IMR-90 (cell line): ENCODE results near the gene SGMS1. TPM values are rescaled to one million over a fixed set of nuclear protein-coding genes. Genes with fewer than 3 reads are reported as not detected.

ENCODE experiments used
- ATAC-seq: fragments of 200-7000 bp; cut with Tn5 transposase; 2 replicates; pipeline ENCODE4 v1.9.1; 2020; ENCODE audit warnings: low read depth, mild to moderate bottlenecking, moderate library complexity
- BruUV-seq: library from RNA; stranded (reverse); fragments of 400-500 nt; replicated peaks from 2 replicates; lab custom pipeline; 2021; lab: Mats Ljungman, UMichigan
- CTCF ChIA-PET: fragments of 300-600 bp; formaldehyde crosslinking; extraction: SDS; loops from one replicate; lab custom pipeline; 2021; ENCODE audit warnings: antibody characterized with exemption; lab: Yijun Ruan, JAX
- POLR2A ChIA-PET: fragments of 300-600 bp; sonication (Branson Sonifier 250); formaldehyde crosslinking; loops from one replicate; lab custom pipeline; 2022; ENCODE audit warnings: antibody characterized with exemption; ENCODE audit not compliant: unreplicated experiment; lab: Charles Lee
- DNase-seq: peaks from one replicate; pipeline ENCODE4 v3.0.0; 2013
- H2AFZ ChIP-seq: replicated peaks from 2 replicates; pipeline ENCODE3; 2013; ENCODE audit warnings: low read length, mild to moderate bottlenecking; ENCODE audit not compliant: poor library complexity
- H2AK5ac ChIP-seq: 2 replicates; pipeline ENCODE4 v1.6.1; 2013; ENCODE audit warnings: low read depth, low read length, inconsistent platforms
- H2AK9ac ChIP-seq: replicated peaks from 2 replicates; pipeline ENCODE3; 2013; ENCODE audit warnings: mild to moderate bottlenecking, low read depth, low read length, moderate library complexity; ENCODE audit not compliant: poor library complexity
- H2BK120ac ChIP-seq: 2 replicates; pipeline ENCODE4 v1.6.1; 2013; ENCODE audit warnings: low read depth, low read length, inconsistent platforms
- H2BK15ac ChIP-seq: 3 replicates; pipeline ENCODE4 v1.6.1; 2013; ENCODE audit warnings: low read depth, low read length, inconsistent platforms
- H2BK20ac ChIP-seq: 2 replicates; pipeline ENCODE4 v1.6.1; 2013; ENCODE audit warnings: low read depth, mild to moderate bottlenecking, inconsistent platforms, low read length, moderate library complexity
- H2BK5ac ChIP-seq: 2 replicates; pipeline ENCODE4 v1.6.1; 2013; ENCODE audit warnings: mild to moderate bottlenecking, low read depth, low read length, inconsistent platforms; ENCODE audit not compliant: poor library complexity, severe bottlenecking
- H3K14ac ChIP-seq: replicated peaks from 2 replicates; pipeline ENCODE4 v1.6.1; 2013; ENCODE audit warnings: low read depth, low read length, inconsistent platforms
- H3K18ac ChIP-seq: 2 replicates; pipeline ENCODE4 v1.6.1; 2013; ENCODE audit warnings: low read depth, low read length, control low read depth
- H3K23ac ChIP-seq: 2 replicates; pipeline ENCODE4 v1.6.1; 2013; ENCODE audit warnings: low read depth, low read length, inconsistent platforms
- H3K27ac ChIP-seq: 2 replicates; pipeline ENCODE4 v1.5.1; 2013; ENCODE audit warnings: mild to moderate bottlenecking, control low read depth, low read length; ENCODE audit not compliant: insufficient read depth
- H3K27me3 ChIP-seq: 2 replicates; pipeline ENCODE4 v1.6.1; 2013; ENCODE audit warnings: low read length; ENCODE audit not compliant: control insufficient read depth, insufficient read depth
- H3K36me3 ChIP-seq: 2 replicates; pipeline ENCODE4 v1.6.1; 2013; ENCODE audit warnings: low read length, mixed read lengths; ENCODE audit not compliant: control insufficient read depth, insufficient read depth
- H3K4ac ChIP-seq: 2 replicates; pipeline ENCODE4 v1.6.1; 2013; ENCODE audit warnings: low read depth, low read length, inconsistent platforms
- H3K4me1 ChIP-seq: 2 replicates; pipeline ENCODE4 v1.6.1; 2013; ENCODE audit warnings: low read length, mixed read lengths; ENCODE audit not compliant: control insufficient read depth, insufficient read depth
- H3K4me2 ChIP-seq: 2 replicates; pipeline ENCODE4 v1.6.1; 2013; ENCODE audit warnings: low read depth, mild to moderate bottlenecking, control low read depth, low read length, moderate library complexity
- H3K4me3 ChIP-seq: 2 replicates; pipeline ENCODE4 v1.5.1; 2013; ENCODE audit warnings: low read depth, mild to moderate bottlenecking, control low read depth, low read length, moderate library complexity; ENCODE audit not compliant: insufficient read depth
- H3K56ac ChIP-seq: 2 replicates; pipeline ENCODE4 v1.6.1; 2013; ENCODE audit warnings: low read length, inconsistent platforms; ENCODE audit not compliant: insufficient read depth; ENCODE audit errors: extremely low read depth
- H3K79me1 ChIP-seq, 2 experiments: 2 replicates each; pipeline ENCODE4 v1.6.1; 2013; ENCODE audit warnings: low read length in 2 of 2, inconsistent platforms in 1 of 2, low read depth in 1 of 2
- H3K9ac ChIP-seq: 2 replicates; pipeline ENCODE4 v1.6.1; 2013; ENCODE audit warnings: low read depth, low read length, control low read depth
- H3K9me1 ChIP-seq: 2 replicates; pipeline ENCODE4 v1.6.1; 2013; ENCODE audit warnings: low read length, inconsistent platforms; ENCODE audit not compliant: insufficient read depth
- H3K9me3 ChIP-seq: 2 replicates; pipeline ENCODE4 v1.6.1; 2013; ENCODE audit warnings: low read length; ENCODE audit not compliant: control insufficient read depth, insufficient read depth
- H4K20me1 ChIP-seq: 2 replicates; pipeline ENCODE4 v1.6.1; 2013; ENCODE audit warnings: low read length, inconsistent platforms; ENCODE audit not compliant: insufficient read depth
- H4K5ac ChIP-seq: 2 replicates; pipeline ENCODE4 v1.6.1; 2013; ENCODE audit warnings: mild to moderate bottlenecking, low read depth, low read length, control low read depth
- H4K8ac ChIP-seq, 2 experiments: 2 replicates each; pipeline ENCODE4 v1.6.1; 2013; ENCODE audit warnings: low read depth in 2 of 2, low read length in 2 of 2, control low read depth in 1 of 2, inconsistent platforms in 1 of 2
- H4K91ac ChIP-seq: 2 replicates; pipeline ENCODE4 v1.6.1; 2013; ENCODE audit warnings: low read depth, low read length, inconsistent platforms; ENCODE audit not compliant: insufficient read depth
- BHLHE40 ChIP-seq: fragments of 150-350 bp; IDR thresholded peaks from 2 replicates; pipeline ENCODE4 v1.6.1; 2016; ENCODE audit warnings: mild to moderate bottlenecking, low read depth, low read length
- CEBPB ChIP-seq: IDR thresholded peaks from 2 replicates; pipeline ENCODE4 v1.6.1; 2012; ENCODE audit warnings: low read depth, low read length, improper control_type of control experiment
- CTCF ChIP-seq: conservative IDR thresholded peaks from 2 replicates; pipeline ENCODE4 v1.5.1; 2012; ENCODE audit warnings: mild to moderate bottlenecking, low read depth, low read length, improper control_type of control experiment
- ELK1 ChIP-seq: fragments of 150-350 bp; IDR thresholded peaks from 2 replicates; pipeline ENCODE4 v1.6.1; 2016; ENCODE audit warnings: low read depth, mild to moderate bottlenecking, low read length, moderate library complexity, borderline replicate concordance
- MAZ ChIP-seq: IDR thresholded peaks from 2 replicates; pipeline ENCODE4 v1.6.1; 2012; ENCODE audit warnings: low read depth, mild to moderate bottlenecking, low read length, improper control_type of control experiment, moderate library complexity, borderline replicate concordance
- MXI1 ChIP-seq: IDR thresholded peaks from 2 replicates; pipeline ENCODE4 v1.6.1; 2012; ENCODE audit warnings: low read depth, mild to moderate bottlenecking, low read length, moderate library complexity, borderline replicate concordance
- NFE2L2 ChIP-seq: fragments of 150-350 bp; IDR thresholded peaks from 2 replicates; pipeline ENCODE4 v1.6.1; 2016; ENCODE audit warnings: low read depth, mild to moderate bottlenecking, low read length
- POLR2A ChIP-seq: IDR thresholded peaks from 2 replicates; pipeline ENCODE4 v1.6.1; 2012; ENCODE audit warnings: mild to moderate bottlenecking, low read depth, low read length
- RCOR1 ChIP-seq: IDR thresholded peaks from 2 replicates; pipeline ENCODE4 v1.6.1; 2012; ENCODE audit warnings: mild to moderate bottlenecking, low read length, improper control_type of control experiment; ENCODE audit not compliant: insufficient replicate concordance
- RFX5 ChIP-seq: IDR thresholded peaks from 2 replicates; pipeline ENCODE4 v1.8.0; 2012; ENCODE audit warnings: low read depth, mild to moderate bottlenecking, low read length, moderate library complexity
- SMC3 ChIP-seq: fragments of 150-350 bp; IDR thresholded peaks from 2 replicates; pipeline ENCODE4 v1.6.1; 2016; ENCODE audit warnings: low read depth, mild to moderate bottlenecking, antibody characterized with exemption, low read length, moderate library complexity
- WGBS, 2 experiments: methylation state at CpG; one replicate each; pipeline versions ENCODE4 v1.1.5 to v1.1.7; 2013; ENCODE audit warnings: missing lambda C conversion rate in 2 of 2; ENCODE audit not compliant: insufficient read length in 1 of 2; ENCODE audit errors: extremely low coverage in 2 of 2; 5-methylcytosine and 5-hydroxymethylcytosine counted together
- dilution Hi-C: fragments of 300-500 bp; cut with HindIII; formaldehyde crosslinking; loops from one replicate; pipeline ENCODE4 v1.14.3; 2018; ENCODE audit warnings: low sequenced_read_pairs; ENCODE audit not compliant: unreplicated experiment
- in situ Hi-C: fragments of 300-500 bp; cut with MboI; formaldehyde crosslinking; loops from 3 replicates; pipeline ENCODE4 v1.14.3; 2019; ENCODE audit warnings: low sequenced_read_pairs, inconsistent platforms, mixed read lengths
- intact Hi-C: fragments of 100-400 bp; cut with micrococcal nuclease; formaldehyde crosslinking; loops from 2 replicates; pipeline ENCODE4 v1.10.0; 2022
- polyA plus RNA-seq, 3 experiments: library from polyadenylated mRNA; depleted of rRNA; stranded (reverse); fragments of >200 nt; gene quantifications; 2 replicates each; pipeline ENCODE4 v1.2.3, GENCODE V29; 2012; ENCODE audit warnings: low replicate concordance in 1 of 3
- total RNA-seq: library from RNA; depleted of rRNA; stranded (reverse); fragments of >200 nt; gene quantifications from 2 replicates; pipeline ENCODE4 v1.2.3, GENCODE V29; 2012

Gene SGMS1
- total and polyA plus RNA-seq, 2 of the 4 experiments (the other 2 are of a cell fraction): 9.8 to 30.8 TPM

GRCh38 chr10:50517626-50518025 lies 106.1 kb downstream of the SGMS1 start:
- DNase-seq: peak; percentile 32
- dilution Hi-C loops (no loop called here), in situ Hi-C loops (no loop called here), intact Hi-C loops (no loop called here)
- H3K18ac ChIP-seq: no peak overlapping the region
- no peak overlapping the region for H2BK5ac ChIP-seq
- H4K20me1 ChIP-seq: no peaks in the 10 kb centered on the region
- peak; percentile 40; the same call in 1 of the 2 replicates for ATAC-seq
- H4K91ac ChIP-seq: no peak overlapping the region
- BruUV-seq: no TSS peak
- H4K5ac ChIP-seq: no peak overlapping the region
- H3K27ac ChIP-seq: no peak overlapping the region
- no peak overlapping the region for H3K14ac ChIP-seq
- TF ChIP-seq SMC3: no peak
- TF ChIP-seq MAZ: no peak
- no peak for TF ChIP-seq RCOR1
- TF ChIP-seq MXI1: no peak
- no peak for TF ChIP-seq CTCF
- TF ChIP-seq CEBPB: no peak
- no peak for TF ChIP-seq ELK1
- TF ChIP-seq POLR2A: no peak
- no peak for TF ChIP-seq NFE2L2
- TF ChIP-seq BHLHE40: no peak
- TF ChIP-seq RFX5: no peak
- no peak overlapping the region for H3K9ac ChIP-seq
- no peak overlapping the region for H2AK9ac ChIP-seq
- H3K9me1 ChIP-seq: 0 out of 2 replicates have a peak, but pooled peaks cover under 1% of the 10 kb centered on the region
- no peak overlapping the region for H3K4ac ChIP-seq
- peaks cover 3% of the 10 kb centered on the region; the same call in 1 of the 2 replicates for H3K36me3 ChIP-seq
- no peak overlapping the region for H4K8ac ChIP-seq
- no peak overlapping the region for H3K4me3 ChIP-seq
- ChIA-PET CTCF (interaction anchor here (0.6 kb wide), 1 partner anchor 80 kb away, joined by 3 read pairs; no protein-coding TSS in a partner anchor), POLR2A (no interaction called here)
- peak overlapping the region; percentile 66 for H3K4me2 ChIP-seq
- H3K4me1 ChIP-seq: peaks cover 2% of the 10 kb centered on the region
- H3K27me3 ChIP-seq: no peaks in the 10 kb centered on the region
- no CpG with 5 or more reads among the region's 3 CpGs for WGBS, 2 experiments
- no peak overlapping the region for H3K23ac ChIP-seq
- peaks cover 0 to 14% of the 10 kb centered on the region in 2 experiments; a peak in 2 of 4 replicates for H3K79me1 ChIP-seq
- H2AFZ ChIP-seq: no peak overlapping the region
- no peak overlapping the region for H2BK20ac ChIP-seq
- no peaks in the 10 kb centered on the region for H3K9me3 ChIP-seq
- no peak overlapping the region for H2BK120ac ChIP-seq
- no peak overlapping the region for H2BK15ac ChIP-seq
- H3K56ac ChIP-seq: no peak overlapping the region
- no peak overlapping the region for H2AK5ac ChIP-seq
